ENCODE measurements around the gene WDR1. TPM values are rescaled to one million over a fixed set of nuclear protein-coding genes. Genes with fewer than 3 reads are reported as not detected.

The WDR1 gene
- polyA plus RNA-seq, 1 of the 3 experiments (the other 2 are of a cell fraction): 310 TPM

DNA sequence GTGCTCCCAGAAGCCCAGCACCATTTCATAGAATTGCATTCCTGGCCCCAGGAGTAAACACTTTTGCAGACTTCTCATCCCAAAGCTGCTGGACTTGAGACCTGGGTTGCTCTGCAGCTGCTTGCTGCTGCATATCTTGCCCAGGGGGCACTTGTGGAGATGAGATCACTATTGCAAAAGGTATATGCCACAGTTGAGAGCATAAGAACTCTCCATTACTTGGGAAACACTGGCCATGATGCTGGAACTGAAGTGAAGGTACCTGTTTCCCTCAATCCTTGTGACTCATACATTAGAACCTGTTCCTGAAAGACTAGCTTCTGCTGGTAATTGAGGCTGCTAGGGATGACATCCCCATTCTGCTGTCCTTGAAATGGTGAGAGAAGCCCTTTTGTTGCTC, 43.1 kb upstream of the WDR1 start:
- no peaks in the 10 kb centered on the region; a peak in 1 of 4 replicates for H3K4me1 ChIP-seq (ENCODE audit: control insufficient read depth in 1 of 2, insufficient read depth in 2 of 2, low read depth in 1 of 2, low read length in 1 of 2)
- H3K9me2 ChIP-seq: no peaks in the 10 kb centered on the region
- TF ChIP-seq RAD21 (IDR thresholded peaks at IDR 0.05; ENCODE audit: low read length) (no peak), RFX5 (IDR thresholded peaks at IDR 0.05; ENCODE audit: low read length) (no peak), GABPA (IDR thresholded peaks at IDR 0.05; ENCODE audit: low read depth) (no peak), MXI1 (IDR thresholded peaks at IDR 0.05; ENCODE audit: low read depth, low read length) (no peak), RCOR1 (IDR thresholded peaks at IDR 0.05; ENCODE audit: low read length) (no peak), NFIC (IDR thresholded peaks at IDR 0.05; ENCODE audit: borderline replicate concordance) (no peak), GATA2 (CRISPR knock-in tag; IDR thresholded peaks at IDR 0.05) (no peak), POLR2AphosphoS5 (IDR thresholded peaks at IDR 0.05; ENCODE audit: low read depth, low read length) (no peak), FOSL2 (IDR thresholded peaks at IDR 0.05; ENCODE audit: borderline replicate concordance, low read depth) (no peak), JUND (IDR thresholded peaks at IDR 0.05) (no peak), EZH2phosphoT487 (IDR thresholded peaks at IDR 0.05; ENCODE audit: borderline replicate concordance, low read depth) (no peak), TAF1 (IDR thresholded peaks at IDR 0.05; ENCODE audit: borderline replicate concordance, low read depth, low read length) (no peak), FOXJ3 (CRISPR knock-in tag; IDR thresholded peaks at IDR 0.05) (no peak), TEAD4 (IDR thresholded peaks at IDR 0.05; ENCODE audit: borderline replicate concordance, insufficient read depth) (no peak)
- TF ChIP-seq, protein P1, sequence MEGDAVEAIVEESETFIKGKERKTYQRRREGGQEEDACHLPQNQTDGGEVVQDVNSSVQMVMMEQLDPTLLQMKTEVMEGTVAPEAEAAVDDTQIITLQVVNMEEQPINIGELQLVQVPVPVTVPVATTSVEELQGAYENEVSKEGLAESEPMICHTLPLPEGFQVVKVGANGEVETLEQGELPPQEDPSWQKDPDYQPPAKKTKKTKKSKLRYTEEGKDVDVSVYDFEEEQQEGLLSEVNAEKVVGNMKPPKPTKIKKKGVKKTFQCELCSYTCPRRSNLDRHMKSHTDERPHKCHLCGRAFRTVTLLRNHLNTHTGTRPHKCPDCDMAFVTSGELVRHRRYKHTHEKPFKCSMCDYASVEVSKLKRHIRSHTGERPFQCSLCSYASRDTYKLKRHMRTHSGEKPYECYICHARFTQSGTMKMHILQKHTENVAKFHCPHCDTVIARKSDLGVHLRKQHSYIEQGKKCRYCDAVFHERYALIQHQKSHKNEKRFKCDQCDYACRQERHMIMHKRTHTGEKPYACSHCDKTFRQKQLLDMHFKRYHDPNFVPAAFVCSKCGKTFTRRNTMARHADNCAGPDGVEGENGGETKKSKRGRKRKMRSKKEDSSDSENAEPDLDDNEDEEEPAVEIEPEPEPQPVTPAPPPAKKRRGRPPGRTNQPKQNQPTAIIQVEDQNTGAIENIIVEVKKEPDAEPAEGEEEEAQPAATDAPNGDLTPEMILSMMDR (IDR thresholded peaks at IDR 0.05): no peak
- TF ChIP-seq, protein P2, sequence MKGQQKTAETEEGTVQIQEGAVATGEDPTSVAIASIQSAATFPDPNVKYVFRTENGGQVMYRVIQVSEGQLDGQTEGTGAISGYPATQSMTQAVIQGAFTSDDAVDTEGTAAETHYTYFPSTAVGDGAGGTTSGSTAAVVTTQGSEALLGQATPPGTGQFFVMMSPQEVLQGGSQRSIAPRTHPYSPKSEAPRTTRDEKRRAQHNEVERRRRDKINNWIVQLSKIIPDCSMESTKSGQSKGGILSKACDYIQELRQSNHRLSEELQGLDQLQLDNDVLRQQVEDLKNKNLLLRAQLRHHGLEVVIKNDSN (IDR thresholded peaks at IDR 0.05; ENCODE audit: borderline replicate concordance, low read depth): no peak
- TF ChIP-seq, protein P3, sequence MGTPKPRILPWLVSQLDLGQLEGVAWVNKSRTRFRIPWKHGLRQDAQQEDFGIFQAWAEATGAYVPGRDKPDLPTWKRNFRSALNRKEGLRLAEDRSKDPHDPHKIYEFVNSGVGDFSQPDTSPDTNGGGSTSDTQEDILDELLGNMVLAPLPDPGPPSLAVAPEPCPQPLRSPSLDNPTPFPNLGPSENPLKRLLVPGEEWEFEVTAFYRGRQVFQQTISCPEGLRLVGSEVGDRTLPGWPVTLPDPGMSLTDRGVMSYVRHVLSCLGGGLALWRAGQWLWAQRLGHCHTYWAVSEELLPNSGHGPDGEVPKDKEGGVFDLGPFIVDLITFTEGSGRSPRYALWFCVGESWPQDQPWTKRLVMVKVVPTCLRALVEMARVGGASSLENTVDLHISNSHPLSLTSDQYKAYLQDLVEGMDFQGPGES (IDR thresholded peaks at IDR 0.05; ENCODE audit: low read depth, low read length): no peak
- TF ChIP-seq, protein P4, sequence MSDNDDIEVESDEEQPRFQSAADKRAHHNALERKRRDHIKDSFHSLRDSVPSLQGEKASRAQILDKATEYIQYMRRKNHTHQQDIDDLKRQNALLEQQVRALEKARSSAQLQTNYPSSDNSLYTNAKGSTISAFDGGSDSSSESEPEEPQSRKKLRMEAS (IDR thresholded peaks at IDR 0.05; ENCODE audit: low read depth): no peak
- H3K9me3 ChIP-seq: no peaks in the 10 kb centered on the region
- H3K79me2 ChIP-seq (ENCODE audit: insufficient read depth): no peaks in the 10 kb centered on the region
- no peaks in the 10 kb centered on the region for H3K36me3 ChIP-seq (replicated peaks in 1 of 2; ENCODE audit: control insufficient read depth in 1 of 2, insufficient read depth in 2 of 2, low read length in 1 of 2)
- H2AFZ ChIP-seq (ENCODE audit: low read depth): no peak overlapping the region
- no peak overlapping the region for H3K27ac ChIP-seq (ENCODE audit: low read depth in 2 of 2, low read length in 1 of 2)
- H3K9ac ChIP-seq: no peak overlapping the region
- POLR2A ChIA-PET: no interaction called here
- CTCF ChIA-PET: interaction anchor here (0.7 to 1.9 kb wide), 8 partner anchors 15 to 379 kb away, joined by 3 to 6 read pairs (median 3); no protein-coding TSS in a partner anchor
- H3K4me3 ChIP-seq (ENCODE audit: low read depth in 2 of 2, low read length in 1 of 2): no peak overlapping the region
- H4K20me1 ChIP-seq (ENCODE audit: insufficient read depth): no peaks in the 10 kb centered on the region
- H3K4me2 ChIP-seq: no peak overlapping the region
- DNase-seq: no peak
- peaks cover 18% of the 10 kb centered on the region; the same call in 1 of the 2 replicates for H3K27me3 ChIP-seq (ENCODE audit: insufficient read depth)
- H3F3A ChIP-seq (replicated peaks; ENCODE audit: insufficient read depth): no peaks in the 10 kb centered on the region

All from SK-N-SH (cell line).